22Rv1 (cell line): ENCODE results near the gene CROCC2.

ENCODE experiments used
- H3K27ac ChIP-seq: fragments of 450-650 bp; 2 replicates; pipeline ENCODE4 v1.5.1; 2017
- ZFX ChIP-seq: fragments of 450-650 bp; IDR thresholded peaks from 2 replicates; pipeline ENCODE4 v1.6.1; 2017; ENCODE audit warnings: antibody characterized with exemption, borderline replicate concordance
- TF ChIP-seq, protein P1 (sequence below): fragments of 450-650 bp; IDR thresholded peaks from 2 replicates; pipeline ENCODE4 v1.5.1; 2017; ENCODE audit warnings: mild to moderate bottlenecking

Gene CROCC2

DNA sequence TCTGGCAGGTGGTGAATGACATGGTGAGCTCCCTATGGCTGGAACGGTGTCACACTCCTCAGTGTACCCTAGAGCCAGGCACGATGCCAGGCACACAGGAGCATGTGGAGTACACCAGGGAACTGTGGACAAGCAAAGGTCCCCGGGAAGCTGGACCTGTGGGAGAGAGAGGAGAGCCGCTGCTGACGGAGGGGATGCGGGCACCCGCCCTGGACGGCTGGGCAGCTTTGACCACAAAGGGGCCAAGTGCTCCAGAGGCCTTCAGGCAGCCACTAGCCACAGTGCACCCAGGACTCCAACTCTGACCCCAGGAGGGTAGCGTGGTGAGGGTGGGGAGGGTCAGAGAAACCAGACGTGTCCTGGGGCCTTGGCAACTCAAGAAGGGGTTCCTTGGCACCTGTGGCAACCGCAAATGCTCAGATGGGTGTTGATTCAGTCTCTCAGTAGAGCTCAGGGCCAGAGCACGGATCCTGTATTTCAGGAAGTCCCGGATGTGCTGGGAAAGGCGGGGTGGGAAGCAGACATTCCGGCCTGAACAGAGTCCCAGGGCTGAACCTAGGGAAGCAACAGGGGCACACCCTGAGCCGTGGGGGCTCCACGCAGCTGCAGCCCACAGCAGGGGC, 7.9 kb upstream of the CROCC2 start:
- H3K27ac ChIP-seq, result no peak overlapping the region
- TF ChIP-seq, protein P1, sequence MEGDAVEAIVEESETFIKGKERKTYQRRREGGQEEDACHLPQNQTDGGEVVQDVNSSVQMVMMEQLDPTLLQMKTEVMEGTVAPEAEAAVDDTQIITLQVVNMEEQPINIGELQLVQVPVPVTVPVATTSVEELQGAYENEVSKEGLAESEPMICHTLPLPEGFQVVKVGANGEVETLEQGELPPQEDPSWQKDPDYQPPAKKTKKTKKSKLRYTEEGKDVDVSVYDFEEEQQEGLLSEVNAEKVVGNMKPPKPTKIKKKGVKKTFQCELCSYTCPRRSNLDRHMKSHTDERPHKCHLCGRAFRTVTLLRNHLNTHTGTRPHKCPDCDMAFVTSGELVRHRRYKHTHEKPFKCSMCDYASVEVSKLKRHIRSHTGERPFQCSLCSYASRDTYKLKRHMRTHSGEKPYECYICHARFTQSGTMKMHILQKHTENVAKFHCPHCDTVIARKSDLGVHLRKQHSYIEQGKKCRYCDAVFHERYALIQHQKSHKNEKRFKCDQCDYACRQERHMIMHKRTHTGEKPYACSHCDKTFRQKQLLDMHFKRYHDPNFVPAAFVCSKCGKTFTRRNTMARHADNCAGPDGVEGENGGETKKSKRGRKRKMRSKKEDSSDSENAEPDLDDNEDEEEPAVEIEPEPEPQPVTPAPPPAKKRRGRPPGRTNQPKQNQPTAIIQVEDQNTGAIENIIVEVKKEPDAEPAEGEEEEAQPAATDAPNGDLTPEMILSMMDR, result no peak
- no peak for TF ChIP-seq ZFX

DNA sequence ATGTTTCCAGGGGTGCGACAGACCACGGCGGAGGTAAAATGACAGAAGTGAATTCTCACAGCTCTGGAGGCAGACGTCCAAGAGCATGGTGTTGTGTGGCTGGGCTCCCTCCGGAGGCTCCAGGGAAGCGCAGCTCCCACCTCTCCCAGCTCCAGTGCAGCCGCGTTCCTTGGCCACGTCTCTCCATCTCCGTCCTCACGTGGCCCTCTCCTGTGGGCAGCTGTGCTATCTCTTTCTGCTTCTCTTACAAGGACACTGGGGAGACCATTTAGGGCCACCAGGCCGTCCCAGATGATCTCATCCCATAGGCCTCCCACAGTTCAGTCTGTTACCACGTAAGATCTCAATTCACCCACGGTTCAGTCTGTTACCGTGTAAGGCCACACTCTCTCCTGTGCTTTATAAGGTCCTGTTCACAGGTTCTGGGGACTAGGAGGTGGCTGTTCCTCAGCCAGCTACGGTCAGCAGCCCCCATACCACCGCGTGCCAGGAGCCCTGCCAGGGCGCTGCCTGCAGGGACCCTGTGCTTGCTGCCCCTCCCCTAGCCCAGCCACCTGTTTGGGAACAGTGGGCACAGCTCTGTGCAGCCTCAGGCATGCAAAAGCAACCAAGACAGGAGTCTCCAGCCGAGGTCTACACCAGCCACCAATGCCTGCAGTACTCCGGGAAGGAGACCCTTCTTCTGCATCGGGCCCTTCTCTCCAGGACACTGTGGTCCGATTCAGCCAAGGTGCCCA, 7.2 kb upstream of the CROCC2 start:
- H3K27ac ChIP-seq, result no peak overlapping the region
- TF ChIP-seq, protein P1, result no peak
- no peak for TF ChIP-seq ZFX

DNA sequence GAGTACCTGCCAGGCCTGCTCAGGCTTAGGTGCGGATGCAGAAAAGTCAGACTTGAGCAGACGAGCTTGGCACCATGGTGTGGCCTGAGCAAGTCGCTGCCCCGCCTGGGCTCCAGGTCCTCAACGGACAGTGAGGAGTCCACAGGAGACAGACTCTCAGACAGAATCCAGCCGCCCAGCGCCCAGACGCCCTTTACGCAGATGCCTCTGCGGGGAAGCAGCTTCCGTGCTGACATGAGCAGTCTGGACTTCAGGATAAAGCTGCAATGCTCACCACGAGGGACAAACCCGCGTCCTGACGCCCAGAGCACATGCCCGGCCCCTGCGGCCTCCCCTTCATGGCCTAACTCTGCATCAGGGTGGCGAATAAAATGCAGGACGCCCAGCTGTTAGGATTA, 6.7 kb upstream of the CROCC2 start:
- no peak overlapping the region for H3K27ac ChIP-seq
- no peak for TF ChIP-seq ZFX

DNA sequence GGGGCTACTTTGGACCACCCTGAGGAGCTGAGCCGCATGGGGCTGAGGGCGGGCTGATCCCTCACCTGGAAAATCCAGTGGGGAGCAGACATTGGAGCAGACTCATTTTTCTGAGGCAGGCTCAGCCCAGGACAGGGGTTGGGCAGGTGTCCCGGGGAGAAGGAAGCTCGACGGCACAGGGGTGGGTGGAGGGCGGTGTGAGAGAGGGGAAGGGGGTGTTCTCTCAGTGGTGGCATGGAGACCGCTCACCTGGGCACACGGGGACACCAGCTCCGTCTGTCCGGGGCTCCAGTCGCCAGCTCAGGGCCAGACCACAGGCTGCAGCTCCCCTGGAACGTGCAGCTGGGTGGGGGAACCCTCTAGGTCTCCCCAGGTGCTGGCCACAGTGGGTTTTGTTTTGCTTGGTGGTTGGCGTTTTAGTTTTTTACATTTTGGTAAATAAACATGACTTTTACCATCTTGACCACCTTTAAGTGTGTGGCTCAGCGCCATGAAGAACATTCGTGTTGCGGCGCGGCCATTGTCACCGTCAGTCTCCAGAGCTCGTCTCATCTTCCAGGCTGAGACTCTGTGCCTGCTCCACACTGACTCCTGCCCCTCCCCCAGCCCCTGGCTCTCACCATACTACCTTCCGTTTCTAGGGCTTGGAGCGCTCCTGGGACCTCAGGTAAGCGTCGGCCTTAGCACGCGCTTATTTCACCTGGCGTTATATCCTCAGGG, 5.8 kb upstream of the CROCC2 start:
- H3K27ac ChIP-seq, result no peak overlapping the region
- no peak for TF ChIP-seq ZFX
- TF ChIP-seq, protein P1, result no peak

DNA sequence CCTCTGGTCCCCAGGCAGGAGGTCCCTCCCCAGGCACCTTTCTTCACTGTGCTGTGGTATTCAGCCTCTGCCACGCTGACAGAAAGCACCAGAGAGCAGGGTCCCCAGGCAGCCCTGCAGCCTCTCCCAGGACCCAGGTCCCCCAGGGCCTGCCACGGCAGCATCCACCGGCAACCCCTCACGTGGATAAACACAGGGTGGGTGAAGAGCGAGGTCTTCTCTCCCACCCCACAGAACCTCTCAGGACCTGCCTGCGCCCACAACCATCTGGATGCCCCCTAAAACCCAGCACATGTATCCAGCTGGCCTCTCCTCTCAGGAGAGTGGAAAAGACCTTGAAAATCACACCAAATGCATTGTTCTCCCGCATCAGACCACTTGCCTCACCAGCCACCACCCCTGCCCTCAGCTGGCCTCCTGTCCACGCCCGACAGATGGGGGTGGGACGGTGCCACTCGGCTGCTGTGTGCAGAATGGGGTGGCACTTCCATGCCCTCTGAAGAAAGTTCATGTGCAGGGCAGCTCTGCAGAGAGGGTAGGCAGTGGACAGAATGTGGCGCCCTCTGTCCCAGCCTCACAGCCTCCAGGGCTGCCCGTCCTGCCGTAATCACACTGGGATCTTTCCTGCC, 4.0 kb upstream of the CROCC2 start:
- TF ChIP-seq, protein P1, result no peak
- no peak for TF ChIP-seq ZFX
- no peak overlapping the region for H3K27ac ChIP-seq

DNA sequence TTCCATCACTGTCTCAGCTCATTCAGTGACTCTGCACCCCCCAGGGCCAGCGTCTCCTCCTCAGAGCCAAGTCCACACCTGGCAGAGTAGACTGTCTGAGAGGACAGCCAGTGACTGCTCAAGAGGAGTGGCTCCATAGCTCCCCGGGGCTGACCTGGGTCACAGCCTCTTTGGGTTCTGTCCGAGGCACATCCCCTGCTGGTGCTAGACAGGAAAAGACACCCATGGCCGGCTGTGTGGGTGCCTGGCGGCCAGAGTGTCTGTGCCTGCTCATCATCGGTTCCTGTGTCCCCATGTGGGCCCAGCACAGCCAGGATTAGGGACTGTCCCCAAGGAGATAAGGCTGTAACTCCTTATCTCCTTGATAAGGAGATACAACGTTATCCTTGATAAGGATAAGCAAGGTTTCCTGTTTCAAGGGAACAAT, 3.5 kb upstream of the CROCC2 start:
- no peak for TF ChIP-seq ZFX
- TF ChIP-seq, protein P1, result no peak
- no peak overlapping the region for H3K27ac ChIP-seq

DNA sequence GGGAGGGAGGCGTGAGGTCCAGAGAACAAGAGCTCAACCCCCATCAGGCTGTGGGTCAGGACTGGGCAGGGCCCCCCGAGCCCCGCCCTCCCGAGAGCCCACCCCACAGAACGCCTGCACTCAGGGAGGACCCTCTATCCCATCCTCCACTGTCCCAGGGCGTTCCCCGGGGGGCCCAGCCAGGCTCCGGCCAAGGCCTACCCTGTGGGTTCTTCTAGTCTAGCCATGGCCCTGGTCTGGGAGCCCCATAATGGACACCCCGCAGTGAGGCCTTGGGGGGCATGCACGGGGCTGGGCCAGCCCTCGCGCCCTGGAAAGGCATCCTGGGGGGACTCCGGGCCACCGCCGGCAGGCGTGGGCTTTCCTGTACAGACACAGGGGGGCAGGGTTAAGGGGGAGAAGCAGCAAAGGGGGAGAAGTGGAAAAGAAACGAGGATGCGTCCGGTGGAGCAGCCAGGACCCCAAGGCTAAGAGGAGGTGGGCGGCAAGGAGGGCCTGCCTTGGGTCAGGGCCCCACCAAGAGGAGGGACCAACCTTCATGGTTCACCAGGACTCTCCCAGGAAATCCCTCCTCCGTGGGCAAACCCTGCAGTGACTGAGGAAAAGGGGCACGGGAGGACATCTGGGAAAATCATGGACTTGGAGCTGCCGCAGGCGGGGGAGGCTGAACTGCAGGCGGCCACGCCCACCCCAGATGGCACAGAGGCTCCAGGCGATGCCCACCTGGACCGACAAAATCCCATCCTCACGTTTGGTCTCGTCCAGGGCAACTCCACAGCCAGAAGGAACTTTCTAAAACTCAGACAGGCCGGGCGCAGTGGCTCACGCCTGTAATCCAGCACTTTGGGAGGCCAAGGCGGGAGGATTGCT, 2.7 kb upstream of the CROCC2 start:
- H3K27ac ChIP-seq, result no peak overlapping the region
- TF ChIP-seq, protein P1, result no peak
- TF ChIP-seq ZFX, result no peak
